ENCODE measurements around the gene RPS6KA2.

The RPS6KA2 gene

DNA sequence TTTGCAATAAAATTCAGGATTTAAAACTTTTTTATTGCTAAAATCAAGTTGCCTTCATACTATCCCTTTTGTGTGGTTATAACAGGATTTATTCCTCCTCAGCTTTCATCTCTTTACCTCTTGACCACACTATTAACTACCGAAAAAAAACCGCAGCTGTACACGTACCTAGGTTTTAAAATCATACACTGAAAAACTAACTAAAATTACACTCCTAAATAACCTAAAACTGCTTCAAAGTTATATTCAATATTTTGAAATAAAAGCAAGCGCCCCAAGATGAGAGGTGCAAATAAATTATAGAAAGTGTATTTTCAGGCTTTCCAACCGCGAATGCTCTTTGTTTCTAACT lies 245.7 kb downstream of the RPS6KA2 start:
- DNase-seq (ENCODE audit: low read depth): no peak
- H3K4me3 ChIP-seq (ENCODE audit: control insufficient read depth, low read depth, low read length): peak overlapping the region; percentile 82
- TF ChIP-seq, protein P1, sequence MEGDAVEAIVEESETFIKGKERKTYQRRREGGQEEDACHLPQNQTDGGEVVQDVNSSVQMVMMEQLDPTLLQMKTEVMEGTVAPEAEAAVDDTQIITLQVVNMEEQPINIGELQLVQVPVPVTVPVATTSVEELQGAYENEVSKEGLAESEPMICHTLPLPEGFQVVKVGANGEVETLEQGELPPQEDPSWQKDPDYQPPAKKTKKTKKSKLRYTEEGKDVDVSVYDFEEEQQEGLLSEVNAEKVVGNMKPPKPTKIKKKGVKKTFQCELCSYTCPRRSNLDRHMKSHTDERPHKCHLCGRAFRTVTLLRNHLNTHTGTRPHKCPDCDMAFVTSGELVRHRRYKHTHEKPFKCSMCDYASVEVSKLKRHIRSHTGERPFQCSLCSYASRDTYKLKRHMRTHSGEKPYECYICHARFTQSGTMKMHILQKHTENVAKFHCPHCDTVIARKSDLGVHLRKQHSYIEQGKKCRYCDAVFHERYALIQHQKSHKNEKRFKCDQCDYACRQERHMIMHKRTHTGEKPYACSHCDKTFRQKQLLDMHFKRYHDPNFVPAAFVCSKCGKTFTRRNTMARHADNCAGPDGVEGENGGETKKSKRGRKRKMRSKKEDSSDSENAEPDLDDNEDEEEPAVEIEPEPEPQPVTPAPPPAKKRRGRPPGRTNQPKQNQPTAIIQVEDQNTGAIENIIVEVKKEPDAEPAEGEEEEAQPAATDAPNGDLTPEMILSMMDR (conservative IDR thresholded peaks at IDR 0.05; ENCODE audit: control insufficient read depth, insufficient read depth, low read depth, low read length): no peak

DNA sequence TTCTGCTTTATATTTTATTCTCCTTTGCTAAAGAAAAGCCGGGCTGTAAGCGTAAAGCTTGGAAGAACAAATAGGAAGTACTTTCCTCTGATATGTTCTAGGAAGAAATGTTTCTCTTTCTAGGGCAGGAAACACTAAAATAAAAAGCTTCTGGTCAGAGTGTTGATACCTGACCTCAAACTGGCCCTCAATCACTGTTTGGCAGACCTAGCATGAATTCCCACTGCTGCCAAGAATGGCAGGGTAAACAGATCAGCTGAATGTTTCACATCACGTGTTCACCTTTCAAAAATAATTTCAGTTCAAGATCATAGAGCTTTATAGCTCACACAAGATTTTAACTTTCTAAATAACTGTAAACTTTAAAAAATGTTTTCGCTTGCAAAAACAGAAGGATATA lies 247.3 kb downstream of the RPS6KA2 start:
- TF ChIP-seq, protein P1 (conservative IDR thresholded peaks at IDR 0.05; ENCODE audit: control insufficient read depth, insufficient read depth, low read depth, low read length): no peak
- DNase-seq (ENCODE audit: low read depth): no peak
- no peak overlapping the region for H3K4me3 ChIP-seq (ENCODE audit: control insufficient read depth, low read depth, low read length)

DNA sequence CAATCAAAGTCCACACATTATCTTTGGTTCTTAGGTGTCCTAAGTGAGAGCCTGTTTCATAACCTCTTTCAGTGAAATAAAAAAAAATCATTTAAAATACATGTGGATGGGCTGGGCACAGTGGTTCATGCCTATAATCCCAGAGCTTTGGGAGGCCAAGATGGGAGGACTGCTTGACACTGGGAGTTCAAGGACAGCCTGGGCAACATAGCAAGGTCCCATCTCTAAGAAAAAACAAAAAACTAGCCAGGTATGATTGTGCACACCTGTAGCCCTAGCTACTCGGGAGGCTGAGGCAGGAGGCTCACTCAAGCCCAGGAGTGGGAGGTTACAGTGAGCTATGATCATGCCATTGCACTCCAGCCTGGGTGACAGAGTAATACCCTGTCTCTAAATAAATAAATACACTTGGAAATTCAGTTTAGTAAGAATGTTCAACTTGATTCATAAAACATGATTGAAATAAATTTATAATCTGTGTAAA lies 247.9 kb downstream of the RPS6KA2 start:
- TF ChIP-seq, protein P1 (conservative IDR thresholded peaks at IDR 0.05; ENCODE audit: control insufficient read depth, insufficient read depth, low read depth, low read length): no peak
- H3K4me3 ChIP-seq (ENCODE audit: control insufficient read depth, low read depth, low read length): no peak overlapping the region
- no peak for DNase-seq (ENCODE audit: low read depth)

DNA sequence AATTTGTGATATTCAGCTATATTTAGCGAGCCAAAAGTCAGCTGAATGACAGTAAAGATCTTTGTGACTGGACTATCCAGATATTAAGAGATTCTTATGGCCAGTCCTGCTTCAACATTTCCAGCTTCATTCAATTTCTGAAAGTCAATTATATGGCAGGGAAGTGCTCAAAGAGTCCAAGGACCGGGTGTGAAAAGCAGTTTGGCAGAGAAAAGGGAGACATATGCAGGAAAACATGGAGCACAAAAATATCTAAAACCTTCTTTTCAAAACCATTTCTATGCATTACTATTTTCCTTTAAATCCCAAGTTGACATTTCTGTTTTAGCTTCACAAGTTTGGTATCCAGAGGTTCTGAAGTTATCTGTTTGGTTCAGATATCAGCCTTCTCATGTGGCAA lies 249.3 kb downstream of the RPS6KA2 start:
- no peak overlapping the region for H3K4me3 ChIP-seq (ENCODE audit: control insufficient read depth, low read depth, low read length)
- DNase-seq (ENCODE audit: low read depth): no peak
- TF ChIP-seq, protein P1 (conservative IDR thresholded peaks at IDR 0.05; ENCODE audit: control insufficient read depth, insufficient read depth, low read depth, low read length): no peak

DNA sequence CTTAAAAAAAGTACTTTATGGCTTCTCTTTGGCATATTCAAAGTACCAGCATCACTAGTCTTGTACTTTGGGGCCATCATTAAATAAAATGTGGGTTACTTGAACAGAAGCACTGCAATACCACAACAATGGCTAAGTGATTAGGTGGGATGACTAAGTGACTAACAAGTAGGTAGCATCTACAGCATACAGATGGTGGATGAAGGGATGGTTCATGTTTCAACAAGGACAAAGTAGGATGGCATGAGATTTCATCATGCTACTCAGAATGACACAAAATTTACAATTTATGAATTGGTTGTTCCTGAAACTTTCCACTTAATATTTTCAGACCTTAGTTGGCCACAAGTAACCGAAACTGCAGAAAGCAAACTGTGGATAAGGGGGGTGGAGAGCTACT lies 252.0 kb downstream of the RPS6KA2 start:
- peak; percentile 10 for DNase-seq (ENCODE audit: low read depth)
- no peak overlapping the region for H3K4me3 ChIP-seq (ENCODE audit: control insufficient read depth, low read depth, low read length)
- TF ChIP-seq, protein P1 (conservative IDR thresholded peaks at IDR 0.05; ENCODE audit: control insufficient read depth, insufficient read depth, low read depth, low read length): no peak

DNA sequence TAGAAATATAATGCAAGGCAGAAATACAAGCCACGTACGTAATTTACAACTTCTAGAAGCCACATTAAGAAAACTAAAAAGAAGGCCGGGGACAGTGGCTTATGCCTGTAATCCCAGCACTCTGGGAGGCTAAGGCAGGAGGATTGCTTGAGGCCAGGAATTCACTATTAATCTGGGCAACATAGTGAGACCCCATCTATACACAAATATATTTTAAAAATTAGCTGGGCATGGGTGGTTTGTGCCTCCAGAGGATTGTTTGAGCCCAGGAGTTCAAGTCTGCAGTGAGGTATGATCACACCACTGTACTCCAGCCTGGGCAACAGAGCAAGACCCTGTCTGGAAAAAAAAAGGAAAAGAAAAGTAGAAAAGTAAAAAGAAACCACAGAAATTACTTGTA lies 256.6 kb downstream of the RPS6KA2 start:
- DNase-seq (ENCODE audit: low read depth): no peak
- TF ChIP-seq, protein P1 (conservative IDR thresholded peaks at IDR 0.05; ENCODE audit: control insufficient read depth, insufficient read depth, low read depth, low read length): no peak
- no peak overlapping the region for H3K4me3 ChIP-seq (ENCODE audit: control insufficient read depth, low read depth, low read length)

DNA sequence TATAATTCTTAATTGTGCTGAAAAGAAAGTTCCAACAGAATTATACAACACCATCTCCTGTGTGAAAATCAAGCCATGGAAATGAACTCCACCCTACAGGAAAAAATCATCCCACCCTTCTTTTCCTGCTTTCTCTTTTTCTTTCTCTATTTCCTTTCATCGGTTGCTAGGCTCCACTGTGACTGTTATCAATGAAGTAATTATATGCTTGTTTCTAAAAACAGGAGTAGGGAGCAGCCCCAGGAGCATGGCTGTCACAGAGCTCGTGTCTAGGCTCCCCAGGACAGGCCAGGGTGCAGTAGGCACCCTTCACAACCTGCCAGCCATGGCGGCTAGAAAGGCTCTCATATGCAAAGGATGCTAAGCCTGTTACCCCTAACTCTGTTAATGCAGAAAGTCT lies 257.3 kb downstream of the RPS6KA2 start:
- DNase-seq (ENCODE audit: low read depth): no peak
- no peak overlapping the region for H3K4me3 ChIP-seq (ENCODE audit: control insufficient read depth, low read depth, low read length)
- TF ChIP-seq, protein P1 (conservative IDR thresholded peaks at IDR 0.05; ENCODE audit: control insufficient read depth, insufficient read depth, low read depth, low read length): no peak

All from fibroblast of mammary gland (primary cell).